ENCODE results near the gene ZMYND11.
"Not testable (repeated sequence)": the region's sequence is repeated elsewhere in the genome, so short reads cannot be mapped to it uniquely, and the experiment has no call there.

ZMYND11 gene

GRCh38 chr10:282294-283139 is 147.3 kb downstream of the ZMYND11 start:
- no peak for DNase-seq (ENCODE audit: low read depth in 2 of 2)

DNA sequence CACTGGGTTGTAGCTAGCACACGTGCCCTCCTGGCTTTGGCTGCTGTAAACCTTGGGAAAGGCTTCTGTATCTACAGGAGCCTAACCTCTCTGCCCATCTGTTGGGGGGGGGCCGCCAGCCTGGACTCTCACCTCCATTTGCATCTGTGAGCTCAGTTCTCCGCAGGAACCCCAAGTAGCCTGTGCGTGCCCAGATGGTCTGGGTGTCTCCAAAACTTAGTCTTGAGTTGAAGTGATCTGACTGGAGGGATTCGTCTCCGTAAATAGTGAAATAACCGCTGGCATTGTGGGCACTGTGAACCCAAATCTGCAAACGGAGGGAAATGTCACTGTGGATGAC is 147.9 kb downstream of the ZMYND11 start:
- no peak for DNase-seq (ENCODE audit: low read depth in 2 of 2)

GRCh38 chr10:283916-284356 is 148.7 kb downstream of the ZMYND11 start:
- peak; percentile 22 to 43 for DNase-seq (ENCODE audit: low read depth in 2 of 2)

DNA sequence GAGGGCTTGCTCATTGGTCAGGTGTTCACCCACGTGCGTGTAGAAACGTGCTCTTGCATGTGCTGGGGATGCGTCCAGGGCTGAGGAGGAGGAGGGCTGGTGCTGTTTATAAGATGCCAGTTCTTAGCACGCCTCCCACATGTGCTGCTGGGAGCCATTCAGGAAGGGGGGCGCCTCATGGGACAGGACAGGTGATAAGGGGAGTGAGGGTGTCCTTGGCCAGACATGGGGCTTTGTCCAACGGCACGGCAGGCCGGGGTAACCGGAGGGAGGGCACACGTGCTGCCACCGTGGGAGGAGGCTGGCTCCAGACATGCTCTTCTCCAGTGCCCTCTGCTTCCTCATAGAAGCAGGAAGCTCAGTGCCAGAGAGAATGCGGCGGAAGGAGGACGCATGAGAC is 150.0 kb downstream of the ZMYND11 start:
- DNase-seq (ENCODE audit: low read depth in 2 of 2), result no peak

- no peak for DNase-seq (ENCODE audit: low read depth in 2 of 2)
Measured at GRCh38 chr10:287026-287709, 151.9 kb downstream of the ZMYND11 start.

DNA sequence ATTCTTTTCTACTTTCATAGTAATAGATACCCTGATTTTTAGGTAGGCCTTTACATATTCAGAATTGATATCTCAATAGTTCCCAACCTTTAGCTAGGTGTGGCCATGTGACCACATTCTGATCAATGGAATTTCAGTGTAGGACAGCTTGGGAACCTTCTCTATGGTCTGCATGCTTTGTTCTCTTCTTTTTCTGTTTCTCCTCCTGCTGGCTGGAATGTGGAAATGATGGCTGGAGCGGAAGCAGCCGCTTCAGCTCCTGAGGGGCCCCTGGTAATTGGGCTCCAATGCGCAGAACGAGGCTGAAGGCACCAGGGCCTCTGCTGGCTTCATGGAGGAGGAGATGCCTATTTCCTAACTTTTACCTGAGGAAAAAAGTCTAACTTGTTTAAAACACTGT is 152.6 kb downstream of the ZMYND11 start:
- no peak for DNase-seq (ENCODE audit: low read depth in 2 of 2)

DNA sequence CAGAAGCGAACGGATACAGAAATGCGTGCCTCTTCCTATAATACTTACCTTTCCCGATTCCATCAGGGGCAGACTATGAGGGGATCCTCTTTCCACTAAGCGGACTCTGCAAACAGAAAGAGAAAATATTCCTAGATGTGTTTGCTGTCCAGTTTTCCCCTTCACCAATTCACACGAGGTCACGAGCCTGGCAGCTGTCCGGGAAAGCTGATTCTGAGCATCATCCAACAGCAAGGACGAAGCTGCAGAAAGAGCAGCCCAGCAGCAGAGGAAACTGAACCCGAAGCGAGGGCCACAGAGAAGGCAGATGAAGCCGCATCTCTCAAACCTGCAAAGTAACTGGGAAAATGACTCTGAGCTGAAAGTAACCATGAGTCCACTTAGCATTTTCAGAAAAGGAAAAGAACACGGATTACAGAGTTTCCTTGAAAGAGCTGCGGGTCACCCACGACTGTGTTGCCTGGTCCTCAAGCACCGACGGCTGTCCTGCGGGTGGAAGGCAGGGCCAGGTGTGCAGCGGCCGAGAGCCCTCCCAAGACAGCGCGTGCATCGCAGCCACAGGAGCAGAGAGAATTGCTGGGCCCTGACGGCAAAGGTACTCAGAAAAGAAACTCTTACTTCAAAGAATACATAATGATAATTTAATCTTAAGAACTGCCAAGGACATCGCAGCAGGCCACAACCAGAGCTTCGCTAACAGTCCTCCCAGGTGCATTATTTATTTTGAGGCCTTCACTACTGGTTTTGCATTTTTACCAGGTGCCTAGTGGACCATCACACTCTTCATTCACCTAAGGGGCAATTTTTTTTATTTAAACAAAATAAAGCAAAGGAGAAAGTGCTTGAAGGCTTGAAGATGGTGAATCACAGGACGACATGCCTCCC is 153.3 kb downstream of the ZMYND11 start:
- no peak for DNase-seq (ENCODE audit: low read depth in 2 of 2)

- no peak for DNase-seq (ENCODE audit: low read depth in 2 of 2)
Measured at GRCh38 chr10:289581-289980, 154.3 kb downstream of the ZMYND11 start.

DNA sequence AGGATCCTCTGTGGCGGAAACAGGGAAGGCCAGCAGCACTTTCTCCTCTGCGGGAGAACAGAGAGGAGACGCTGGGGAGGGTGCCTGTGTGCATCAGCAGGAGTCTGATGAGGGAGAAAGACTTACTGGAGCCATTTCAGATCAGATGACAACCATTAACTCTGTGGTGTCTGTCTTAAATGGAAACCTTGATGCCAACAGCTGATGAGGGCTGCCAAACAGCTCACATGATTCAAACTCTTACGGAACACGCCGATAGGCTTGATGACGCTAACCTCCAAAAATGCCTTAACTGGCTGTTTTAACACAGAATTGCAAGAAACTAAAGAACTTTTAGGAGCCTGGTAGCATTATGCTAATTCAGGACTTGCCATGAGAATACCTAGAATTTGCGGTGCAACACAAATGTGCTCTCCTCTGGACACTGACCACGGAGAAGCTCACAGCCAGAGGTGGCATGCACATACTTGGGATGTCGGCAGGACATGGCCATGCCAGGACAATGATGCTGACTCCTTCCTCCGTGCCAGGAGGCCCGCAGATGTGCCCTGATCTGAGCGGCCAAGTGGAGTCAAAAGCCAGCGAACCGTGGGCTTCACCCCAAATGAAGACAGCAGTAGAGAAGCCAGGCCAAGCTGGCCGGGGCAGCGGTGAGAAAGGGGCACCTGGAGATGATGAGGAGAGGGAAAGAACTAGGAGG is 154.9 kb downstream of the ZMYND11 start:
- no peak for DNase-seq (ENCODE audit: low read depth in 2 of 2)

DNA sequence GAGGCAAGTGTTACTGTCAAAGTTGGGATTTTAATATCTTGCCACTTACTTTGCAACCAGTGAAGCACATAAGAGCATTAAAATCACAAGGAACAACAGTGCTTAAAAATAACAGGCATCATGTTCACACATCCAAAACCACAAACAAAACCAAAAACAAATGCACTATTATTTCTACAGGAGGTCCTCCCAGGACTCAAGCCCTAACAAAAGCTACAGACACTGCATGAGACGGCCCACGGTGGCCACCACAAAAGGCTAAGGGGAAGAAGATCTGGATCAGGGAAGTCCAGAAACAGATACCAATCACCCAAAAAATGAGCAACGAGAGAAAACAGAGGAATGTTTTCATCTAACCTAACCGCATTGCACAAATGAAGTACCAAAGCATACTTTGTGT is 158.4 kb downstream of the ZMYND11 start:
- no peak for DNase-seq (ENCODE audit: low read depth in 2 of 2)

- no peak for DNase-seq (ENCODE audit: low read depth in 2 of 2)
Measured at GRCh38 chr10:297567-297966, 162.3 kb downstream of the ZMYND11 start.

- DNase-seq (ENCODE audit: low read depth in 2 of 2), result no peak
Measured at GRCh38 chr10:298033-298432, 162.8 kb downstream of the ZMYND11 start.

DNA sequence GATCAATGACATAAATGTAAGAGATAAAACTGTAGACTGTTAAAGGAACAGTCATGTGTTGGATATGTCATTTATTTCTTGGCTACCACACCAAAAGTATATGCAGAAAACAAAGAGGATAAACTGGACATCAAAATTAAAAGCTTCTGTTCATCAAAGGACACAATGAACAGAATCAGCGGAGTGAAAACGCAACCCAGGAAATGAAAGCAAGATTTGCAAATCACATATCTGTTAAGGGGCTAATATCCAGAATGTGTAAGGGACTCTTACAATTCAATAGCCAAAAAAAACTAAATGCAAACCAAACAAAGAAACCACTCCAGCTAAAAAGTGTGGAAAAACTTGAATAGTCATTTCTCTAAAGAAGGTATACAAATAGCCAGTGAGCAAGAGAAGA is 164.3 kb downstream of the ZMYND11 start:
- no peak for DNase-seq (ENCODE audit: low read depth in 2 of 2)

- no peak for DNase-seq (ENCODE audit: low read depth in 2 of 2)
Measured at GRCh38 chr10:299969-300368, 164.7 kb downstream of the ZMYND11 start.

- not testable (repeated sequence) for DNase-seq (ENCODE audit: low read depth in 2 of 2)
Measured at GRCh38 chr10:300580-300979, 165.3 kb downstream of the ZMYND11 start.

GRCh38 chr10:301536-301935 is 166.3 kb downstream of the ZMYND11 start:
- no peak for DNase-seq (ENCODE audit: low read depth in 2 of 2)
